HG03442 (cell line): ENCODE measurements around the gene ZNF750.

Experiments used
- ATAC-seq: cut with Tn5 transposase; IDR thresholded peaks from one replicate; pipeline ENCODE4 v1.9.1; 2021; ENCODE audit warnings: mild to moderate bottlenecking, moderate library complexity; ENCODE audit not compliant: unreplicated experiment

The ZNF750 gene

GRCh38 chr17:82839617-82840292, at the start of gene ZNF750:
ZNF750 (minus strand) TSS chr17:82840022; CDS start chr17:82832454, 7,568 bp downstream.
- no peak for ATAC-seq

- no peak for ATAC-seq
These were observed 49.0 kb upstream of the ZNF750 start for GRCh38 chr17:82888583-82889495.

- ATAC-seq, result no peak
These were observed 47.7 kb upstream of the ZNF750 start for GRCh38 chr17:82887255-82888164.

GRCh38 chr17:82884970-82885353, 45.1 kb upstream of the ZNF750 start:
- no peak for ATAC-seq

GRCh38 chr17:82884341-82884969, 44.6 kb upstream of the ZNF750 start:
- no peak for ATAC-seq

GRCh38 chr17:82883419-82884031, 43.7 kb upstream of the ZNF750 start:
- ATAC-seq, result no peak

- no peak for ATAC-seq
These were observed 43.0 kb upstream of the ZNF750 start for GRCh38 chr17:82882715-82883418.

- ATAC-seq, result no peak
These were observed 42.3 kb upstream of the ZNF750 start for GRCh38 chr17:82881900-82882714.

GRCh38 chr17:82881324-82881823, 41.6 kb upstream of the ZNF750 start:
- ATAC-seq, result no peak

- no peak for ATAC-seq
These were observed 41.0 kb upstream of the ZNF750 start for GRCh38 chr17:82880620-82881323.

GRCh38 chr17:82879241-82879640, 39.4 kb upstream of the ZNF750 start:
- no peak for ATAC-seq

GRCh38 chr17:82878527-82878926, 38.7 kb upstream of the ZNF750 start:
- ATAC-seq, result no peak

GRCh38 chr17:82876602-82877379, 37.0 kb upstream of the ZNF750 start:
- no peak for ATAC-seq

GRCh38 chr17:82876149-82876548, 36.3 kb upstream of the ZNF750 start:
- no peak for ATAC-seq

- ATAC-seq, result no peak
These were observed 35.6 kb upstream of the ZNF750 start for GRCh38 chr17:82875407-82875856.

- ATAC-seq, result no peak
These were observed 34.4 kb upstream of the ZNF750 start for GRCh38 chr17:82874011-82874835.
